BJ (cell line): Measurements from ENCODE around the gene TTC24. TPM values are rescaled to one million over a fixed set of nuclear protein-coding genes. Genes with fewer than 3 reads are reported as not detected.

ENCODE experiments used
- CTCF ChIA-PET: fragments of 350-600 bp; formaldehyde crosslinking; extraction: SDS; loops from one replicate; lab custom pipeline; 2021; ENCODE audit warnings: antibody characterized with exemption, inconsistent platforms; lab: Yijun Ruan, JAX
- POLR2A ChIA-PET: fragments of 300-600 bp; sonication (Branson Sonifier 250); formaldehyde crosslinking; extraction: SDS; loops from one replicate; lab custom pipeline; 2021; ENCODE audit warnings: antibody characterized with exemption; lab: Charles Lee
- DNase-seq: peaks from one replicate; pipeline ENCODE4 v3.0.0-alpha.2; 2011; ENCODE audit warnings: low read depth
- H3K27me3 ChIP-seq: 2 replicates; pipeline ENCODE4 v1.6.0; 2011; ENCODE audit warnings: low read length; ENCODE audit not compliant: control insufficient read depth, insufficient read depth
- H3K36me3 ChIP-seq: 2 replicates; pipeline ENCODE4 v1.5.1; 2011; ENCODE audit warnings: low read length; ENCODE audit not compliant: control insufficient read depth, insufficient read depth
- H3K4me3 ChIP-seq: 2 replicates; pipeline ENCODE4 v1.5.1; 2011; ENCODE audit warnings: low read depth, mild to moderate bottlenecking, control low read depth, low read length
- polyA plus RNA-seq: library from polyadenylated mRNA; depleted of rRNA; stranded (reverse); fragments of >200 nt; gene quantifications from 2 replicates; pipeline ENCODE4 v1.2.3, GENCODE V29; 2011
- TF ChIP-seq, protein P1 (sequence below): IDR thresholded peaks from 2 replicates; pipeline ENCODE4 v1.5.1; 2011; ENCODE audit warnings: low read depth, mild to moderate bottlenecking, control low read depth, inconsistent platforms, low read length, moderate library complexity; ENCODE audit not compliant: insufficient read depth

TTC24 gene
- polyA plus RNA-seq, 1 experiment: not detected

DNA sequence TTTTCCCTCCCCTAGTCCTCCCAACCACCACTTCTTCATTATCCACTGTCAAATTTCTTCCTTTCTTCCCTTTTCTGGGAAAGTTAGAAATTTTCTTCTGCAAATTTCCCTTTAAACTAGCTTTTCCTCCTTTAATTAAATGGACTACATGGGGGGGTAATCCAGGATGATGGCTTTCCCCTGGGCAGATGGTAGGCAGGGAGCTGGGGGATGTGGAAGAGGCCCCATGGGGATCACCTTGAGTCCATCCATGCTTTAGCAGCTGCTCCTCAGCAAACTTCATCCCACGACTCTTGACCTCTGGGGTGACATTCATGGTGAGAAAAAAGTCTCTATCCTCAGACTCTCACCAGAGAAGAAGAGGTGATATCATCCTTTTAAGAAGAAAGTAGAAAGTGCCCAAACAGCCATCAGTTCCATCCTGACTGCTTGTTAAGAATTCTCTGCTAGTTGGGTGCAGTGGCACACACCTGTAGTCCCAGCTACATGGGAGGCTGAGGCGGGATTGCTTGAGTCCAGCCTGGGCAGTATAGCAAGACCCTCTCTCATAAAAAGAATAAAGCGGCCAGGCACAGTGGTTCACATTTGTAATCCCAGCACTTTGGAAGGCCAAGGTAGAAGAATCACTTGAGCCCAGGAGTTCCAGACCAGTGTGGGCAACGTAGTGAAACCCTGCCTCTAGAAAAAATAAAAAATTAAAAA is 19.4 kb downstream of the TTC24 start:
- Histone ChIP-seq H3K36me3 (peaks cover 11% of the 10 kb centered on the region), H3K4me3 (no peak overlapping the region), H3K27me3 (no peaks in the 10 kb centered on the region)
- POLR2A ChIA-PET: no interaction called here
- no peak for DNase-seq
- CTCF ChIA-PET: interaction anchor here (1.2 kb wide), 1 partner anchor 16 kb away, joined by 3 read pairs; no protein-coding TSS in a partner anchor
- TF ChIP-seq, protein P1, sequence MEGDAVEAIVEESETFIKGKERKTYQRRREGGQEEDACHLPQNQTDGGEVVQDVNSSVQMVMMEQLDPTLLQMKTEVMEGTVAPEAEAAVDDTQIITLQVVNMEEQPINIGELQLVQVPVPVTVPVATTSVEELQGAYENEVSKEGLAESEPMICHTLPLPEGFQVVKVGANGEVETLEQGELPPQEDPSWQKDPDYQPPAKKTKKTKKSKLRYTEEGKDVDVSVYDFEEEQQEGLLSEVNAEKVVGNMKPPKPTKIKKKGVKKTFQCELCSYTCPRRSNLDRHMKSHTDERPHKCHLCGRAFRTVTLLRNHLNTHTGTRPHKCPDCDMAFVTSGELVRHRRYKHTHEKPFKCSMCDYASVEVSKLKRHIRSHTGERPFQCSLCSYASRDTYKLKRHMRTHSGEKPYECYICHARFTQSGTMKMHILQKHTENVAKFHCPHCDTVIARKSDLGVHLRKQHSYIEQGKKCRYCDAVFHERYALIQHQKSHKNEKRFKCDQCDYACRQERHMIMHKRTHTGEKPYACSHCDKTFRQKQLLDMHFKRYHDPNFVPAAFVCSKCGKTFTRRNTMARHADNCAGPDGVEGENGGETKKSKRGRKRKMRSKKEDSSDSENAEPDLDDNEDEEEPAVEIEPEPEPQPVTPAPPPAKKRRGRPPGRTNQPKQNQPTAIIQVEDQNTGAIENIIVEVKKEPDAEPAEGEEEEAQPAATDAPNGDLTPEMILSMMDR: no peak

DNA sequence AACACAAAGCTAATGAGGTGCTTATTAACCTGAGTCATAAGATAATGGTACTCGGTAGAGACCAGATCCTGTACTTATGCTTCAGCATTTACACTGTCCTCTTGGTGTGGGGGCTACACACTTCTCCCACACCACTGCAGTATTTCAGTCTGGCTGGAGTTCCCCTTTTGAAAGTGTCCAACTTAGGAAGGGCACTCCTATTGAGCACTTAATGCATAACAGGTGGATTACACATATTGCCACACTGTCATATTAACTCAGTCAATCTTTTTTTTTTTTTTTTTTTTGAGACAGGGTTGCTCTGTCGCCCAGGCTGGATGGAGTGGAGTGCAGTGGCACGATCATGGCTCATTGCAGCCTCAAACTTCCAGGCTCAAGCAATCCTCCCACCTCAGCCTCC is 20.3 kb downstream of the TTC24 start:
- H3K4me3 ChIP-seq: no peak overlapping the region
- TF ChIP-seq, protein P1: no peak
- DNase-seq: no peak
- ChIA-PET POLR2A (no interaction called here), CTCF (interaction anchor here (1.2 to 1.3 kb wide), 2 partner anchors 15 to 213 kb away, joined by 3 read pairs; no protein-coding TSS in a partner anchor)
- peaks cover 9% of the 10 kb centered on the region for H3K36me3 ChIP-seq
- H3K27me3 ChIP-seq: no peaks in the 10 kb centered on the region

DNA sequence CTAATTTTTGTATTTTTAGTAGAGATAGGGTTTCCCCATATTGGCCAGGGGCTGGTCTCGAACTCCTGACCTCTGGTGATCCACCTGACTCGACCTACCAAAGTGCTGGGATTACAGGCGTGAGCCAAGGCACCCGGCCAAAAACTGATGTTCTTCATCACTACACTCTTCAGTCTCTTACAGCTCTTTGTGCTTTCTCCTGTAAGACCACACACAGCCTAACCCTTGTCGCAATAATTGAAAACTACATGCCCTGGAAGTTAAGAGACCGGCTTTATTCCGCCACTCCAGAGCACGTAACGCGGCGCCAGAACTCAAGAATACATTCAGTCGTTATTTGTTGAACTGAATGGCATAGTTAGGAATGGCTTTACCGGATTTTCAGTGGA is 21.2 kb downstream of the TTC24 start:
- CTCF ChIA-PET: interaction anchor here (1.0 to 2.7 kb wide), 5 partner anchors 9 to 214 kb away, joined by 3 to 12 read pairs (median 4); partner anchors contain the start of genes MEF2D and NAXE
- no peaks in the 10 kb centered on the region for H3K27me3 ChIP-seq
- peak overlapping the region; percentile 64 for H3K4me3 ChIP-seq
- TF ChIP-seq, protein P1: no peak
- peaks cover 6% of the 10 kb centered on the region for H3K36me3 ChIP-seq
- POLR2A ChIA-PET: no interaction called here
- DNase-seq: no peak

DNA sequence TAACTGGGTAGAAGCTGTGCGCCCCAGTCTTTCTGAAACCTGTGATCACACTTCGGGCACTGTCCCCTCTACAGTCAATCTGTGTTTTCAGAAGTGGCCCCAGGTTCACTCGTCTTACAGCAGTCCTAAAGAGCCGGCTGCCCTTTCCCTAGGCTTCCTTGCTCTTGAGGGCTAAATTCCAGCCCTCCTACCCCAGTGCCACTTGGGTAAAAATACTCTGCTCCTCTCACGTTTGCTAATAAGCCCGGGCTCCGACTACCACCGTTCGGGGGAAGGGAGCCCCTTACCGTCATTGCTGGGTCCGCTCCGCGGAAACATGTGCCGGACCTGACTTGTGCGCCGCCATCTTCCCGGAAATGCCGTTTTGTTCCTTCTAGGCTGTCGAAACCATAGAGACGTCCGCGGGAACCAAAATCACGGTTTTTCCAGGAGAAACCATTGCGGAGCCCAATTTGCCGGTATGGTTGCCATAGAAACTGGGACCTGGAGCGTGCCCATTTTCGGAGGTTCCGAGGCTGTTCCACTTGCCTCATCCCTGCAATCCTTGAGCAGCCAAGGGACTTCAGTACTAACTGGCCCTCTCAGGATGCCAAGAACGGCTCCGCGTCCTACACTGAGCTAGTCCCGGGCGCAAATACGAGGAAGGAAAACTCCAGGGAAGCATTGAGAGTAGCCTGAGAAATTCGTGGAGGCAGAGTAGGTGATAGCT is 21.8 kb downstream of the TTC24 start, which contains the start of gene GPATCH4:
Gene GPATCH4, minus strand, starts transcription at position 358 of the 709 bp plus-strand sequence.
- ChIA-PET CTCF (interaction anchor here (0.7 to 2.7 kb wide), 7 partner anchors 10 to 215 kb away, joined by 3 to 12 read pairs (median 4); partner anchors contain the start of genes MEF2D and NAXE), POLR2A (no interaction called here)
- peaks cover 6% of the 10 kb centered on the region for H3K36me3 ChIP-seq
- H3K4me3 ChIP-seq: peak within 1 kb of the TSS; percentile 64
- H3K27me3 ChIP-seq: no peaks in the 10 kb centered on the region
- DNase-seq: peak; percentile 69
- TF ChIP-seq, protein P1: no peak

DNA sequence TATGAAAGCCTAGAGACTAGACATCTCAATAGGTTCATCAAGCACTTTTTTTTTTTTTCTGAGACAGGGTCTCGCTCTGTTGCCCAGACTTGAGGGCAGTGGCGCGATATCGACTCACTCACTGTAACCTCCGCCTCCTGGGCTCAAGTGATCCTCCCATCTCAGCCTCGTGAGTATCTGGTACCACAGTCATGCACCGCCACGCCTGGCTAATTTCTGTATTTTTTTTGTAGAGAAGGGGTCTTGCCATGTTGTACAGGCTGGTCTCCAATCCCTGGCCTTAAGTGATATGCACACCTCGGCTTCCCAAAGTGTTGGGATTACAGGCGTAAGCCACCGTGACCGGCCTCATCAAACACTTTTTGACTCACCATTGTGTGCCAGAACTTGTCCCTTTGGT is 22.4 kb downstream of the TTC24 start:
- ChIA-PET POLR2A (no interaction called here), CTCF (interaction anchor here (0.7 to 2.7 kb wide), 6 partner anchors 10 to 157 kb away, joined by 3 to 12 read pairs (median 4); partner anchors contain the start of genes MEF2D and NAXE)
- H3K27me3 ChIP-seq: no peaks in the 10 kb centered on the region
- DNase-seq: no peak
- peak overlapping the region; percentile 64 for H3K4me3 ChIP-seq
- H3K36me3 ChIP-seq: peaks cover 4% of the 10 kb centered on the region
- TF ChIP-seq, protein P1: no peak
